Activated CD8-positive, alpha-beta T cell treated with anti-CD3 and anti-CD28 coated beads for 36 hours (primary cell): ENCODE data around the gene CHURC1. TPM values are rescaled to one million over a fixed set of nuclear protein-coding genes. Genes with fewer than 3 reads are reported as not detected.

Experiments used
- ATAC-seq: fragments of 200-7000 bp; cut with Tn5 transposase; one replicate; pipeline ENCODE4 v1.10.0; 2021; ENCODE audit warnings: mild to moderate bottlenecking, moderate library complexity
- CTCF ChIA-PET: fragments of 350-600 bp; sonication (Branson Sonifier 250); formaldehyde crosslinking; loops from one replicate; lab custom pipeline; 2021; ENCODE audit warnings: antibody characterized with exemption; lab: Charles Lee
- POLR2A ChIA-PET: fragments of 350-600 bp; sonication (Branson Sonifier 250); formaldehyde crosslinking; loops from one replicate; lab custom pipeline; 2021; ENCODE audit warnings: antibody characterized with exemption; lab: Charles Lee
- DNase-seq: peaks from one replicate; pipeline ENCODE4 v3.0.0-alpha.2; 2020
- H3K27ac Mint-ChIP-seq: one replicate; pipeline ENCODE4 v1.8.0; 2021; ENCODE audit warnings: mild to moderate bottlenecking, mixed read lengths
- H3K27me3 Mint-ChIP-seq: one replicate; pipeline ENCODE4 v1.8.0; 2021; ENCODE audit warnings: mixed read lengths
- H3K36me3 Mint-ChIP-seq: one replicate; pipeline ENCODE4 v1.8.0; 2021; ENCODE audit warnings: low read depth, mixed read lengths
- H3K4me1 Mint-ChIP-seq: one replicate; pipeline ENCODE4 v1.8.0; 2021; ENCODE audit warnings: low read depth, mixed read lengths
- H3K4me3 Mint-ChIP-seq: one replicate; pipeline ENCODE4 v1.8.0; 2021; ENCODE audit warnings: mild to moderate bottlenecking, moderate library complexity, mixed read lengths
- H3K9me3 Mint-ChIP-seq: one replicate; pipeline ENCODE4 v1.8.0; 2021; ENCODE audit warnings: mixed read lengths
- CTCF ChIP-seq: fragments of 200-600 bp; IDR thresholded peaks from one replicate; pipeline ENCODE4 v1.8.0; 2022; ENCODE audit warnings: antibody characterized with exemption, mild to moderate bottlenecking
- intact Hi-C: fragments of 100-400 bp; cut with micrococcal nuclease; formaldehyde crosslinking; loops from one replicate; pipeline ENCODE4 v1.10.0; 2022
- total RNA-seq, 2 experiments: library from RNA; stranded (reverse); gene quantifications; one replicate each; pipeline ENCODE4 v1.2.3, GENCODE V29; 2021

The CHURC1 gene
- total RNA-seq, 2 experiments from 2014 or later = 47.0 to 57.4 TPM

GRCh38 chr14:64958743-64959142 is 44.5 kb downstream of the CHURC1 start:
- DNase-seq = no peak
- intact Hi-C loops = no loop called here
- no peak overlapping the region for H3K4me3 Mint-ChIP-seq
- H3K4me1 Mint-ChIP-seq = peaks cover 2% of the 10 kb centered on the region
- no peaks in the 10 kb centered on the region for H3K9me3 Mint-ChIP-seq
- no peak overlapping the region for H3K27ac Mint-ChIP-seq
- TF ChIP-seq CTCF = no peak
- ChIA-PET POLR2A (no interaction called here), CTCF (no interaction called here)
- no peaks in the 10 kb centered on the region for H3K27me3 Mint-ChIP-seq
- peaks cover under 1% of the 10 kb centered on the region for H3K36me3 Mint-ChIP-seq
- no peak for ATAC-seq

DNA sequence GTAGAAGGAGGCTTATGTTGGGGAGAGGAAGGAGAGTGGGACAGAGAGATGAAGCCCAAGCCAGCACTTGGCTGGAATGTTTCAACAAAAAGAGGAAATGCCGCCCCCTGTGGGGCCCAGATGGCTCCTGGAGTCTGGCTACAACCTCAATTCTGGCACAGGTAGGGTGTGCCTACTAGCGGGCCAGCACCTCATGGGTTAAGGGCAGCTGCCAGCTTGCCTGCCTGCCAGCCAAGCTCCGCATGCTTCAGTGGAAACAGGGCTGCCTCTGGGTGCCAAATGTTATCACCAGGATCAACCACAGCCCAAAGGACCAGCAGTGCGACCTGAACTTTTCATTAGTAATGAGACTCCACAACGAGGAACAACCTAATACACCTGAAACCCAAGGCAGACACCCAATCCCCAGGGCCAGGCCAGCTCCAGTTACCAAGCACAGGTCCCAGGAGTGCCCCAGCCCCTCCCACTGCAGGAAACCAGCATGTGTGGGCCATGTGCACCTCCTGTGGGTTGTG is 46.6 kb downstream of the CHURC1 start:
- ATAC-seq = no peak
- H3K36me3 Mint-ChIP-seq = peaks cover 3% of the 10 kb centered on the region
- H3K27me3 Mint-ChIP-seq = no peaks in the 10 kb centered on the region
- CTCF ChIA-PET = no interaction called here
- H3K4me1 Mint-ChIP-seq = peaks cover 2% of the 10 kb centered on the region
- no peak overlapping the region for H3K27ac Mint-ChIP-seq
- H3K4me3 Mint-ChIP-seq = no peak overlapping the region
- intact Hi-C loops = no loop called here
- no peak for TF ChIP-seq CTCF
- POLR2A ChIA-PET = no interaction called here
- no peak for DNase-seq
- H3K9me3 Mint-ChIP-seq = no peaks in the 10 kb centered on the region

GRCh38 chr14:64963611-64964010 is 49.4 kb downstream of the CHURC1 start:
- Mint-ChIP-seq H3K4me3 (no peak overlapping the region), H3K4me1 (peaks cover 2% of the 10 kb centered on the region), H3K27me3 (no peaks in the 10 kb centered on the region), H3K9me3 (no peaks in the 10 kb centered on the region), H3K36me3 (peaks cover 3% of the 10 kb centered on the region), H3K27ac (no peak overlapping the region)
- DNase-seq (no peak), ATAC-seq (no peak)
- ChIA-PET POLR2A (no interaction called here), CTCF (interaction anchor here (0.9 kb wide), 1 partner anchor 167 kb away, joined by 3 read pairs; no protein-coding TSS in a partner anchor)
- intact Hi-C loops = no loop called here
- TF ChIP-seq CTCF = no peak

DNA sequence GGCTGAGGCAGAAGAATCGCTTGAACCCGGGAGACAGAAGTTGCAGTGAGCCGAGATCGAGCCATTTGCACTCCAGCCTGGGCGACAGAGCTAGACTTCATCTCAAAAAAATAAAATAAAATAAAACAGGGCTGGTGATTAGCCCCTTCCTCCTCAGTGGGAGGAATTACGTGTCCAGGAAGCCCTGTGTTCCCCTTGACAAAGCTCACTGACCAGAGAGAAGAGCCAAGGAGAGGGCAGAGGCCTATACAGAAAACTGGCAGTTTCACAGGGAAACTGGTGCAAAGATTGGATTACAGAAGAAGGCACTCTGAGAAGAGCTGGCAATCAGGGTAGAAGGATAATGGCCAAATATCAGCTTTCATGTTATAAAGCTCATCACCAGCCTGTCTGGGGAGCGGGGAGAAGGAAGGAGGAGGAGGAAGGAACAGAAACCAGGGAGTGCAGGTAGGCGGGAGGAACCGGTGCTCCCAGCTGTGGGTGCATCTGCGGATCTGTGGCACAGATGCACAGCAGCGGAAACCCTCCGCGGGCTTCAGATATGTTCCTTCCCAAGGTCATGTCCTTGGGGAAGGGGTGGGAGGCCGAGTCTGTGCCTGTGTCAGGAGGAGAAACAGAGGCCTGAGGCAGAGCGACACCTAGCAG is 51.2 kb downstream of the CHURC1 start:
- H3K4me1 Mint-ChIP-seq = peaks cover 1% of the 10 kb centered on the region
- H3K27ac Mint-ChIP-seq = no peak overlapping the region
- H3K9me3 Mint-ChIP-seq = no peaks in the 10 kb centered on the region
- H3K4me3 Mint-ChIP-seq = no peak overlapping the region
- no peak for ATAC-seq
- ChIA-PET POLR2A (no interaction called here), CTCF (interaction anchor here (1.0 to 1.7 kb wide), 5 partner anchors 17 to 142 kb away, joined by 3 to 4 read pairs (median 3); no protein-coding TSS in a partner anchor)
- intact Hi-C loops = no loop called here
- TF ChIP-seq CTCF = no peak
- no peaks in the 10 kb centered on the region for H3K27me3 Mint-ChIP-seq
- peaks cover 3% of the 10 kb centered on the region for H3K36me3 Mint-ChIP-seq
- DNase-seq = no peak

DNA sequence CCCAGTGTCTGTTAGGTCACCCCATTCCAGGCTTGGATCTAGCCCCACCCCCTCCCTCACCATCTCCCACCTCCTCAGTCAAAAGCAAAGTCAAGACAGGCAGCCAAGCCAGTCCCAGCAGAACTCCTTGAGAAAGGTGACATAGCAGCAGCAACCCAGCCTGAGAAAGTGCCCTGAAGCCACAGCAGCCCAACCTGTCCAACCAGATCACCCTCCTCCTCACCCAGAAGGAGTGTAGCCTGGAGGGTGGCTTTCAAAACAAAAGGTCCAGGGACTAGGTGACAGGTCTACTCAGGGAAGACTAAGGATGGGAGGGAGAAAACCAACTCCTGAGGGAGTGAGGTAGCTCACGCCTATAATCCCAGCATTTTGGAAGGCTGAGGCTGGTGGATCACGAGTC is 52.7 kb downstream of the CHURC1 start:
- peaks cover 3% of the 10 kb centered on the region for H3K4me1 Mint-ChIP-seq
- CTCF ChIA-PET = no interaction called here
- H3K4me3 Mint-ChIP-seq = no peak overlapping the region
- no peaks in the 10 kb centered on the region for H3K9me3 Mint-ChIP-seq
- POLR2A ChIA-PET = no interaction called here
- peaks cover 3% of the 10 kb centered on the region for H3K36me3 Mint-ChIP-seq
- no peak for TF ChIP-seq CTCF
- no peak overlapping the region for H3K27ac Mint-ChIP-seq
- no peaks in the 10 kb centered on the region for H3K27me3 Mint-ChIP-seq
- ATAC-seq = no peak
- intact Hi-C loops = no loop called here
- DNase-seq = no peak
